Stimulated activated CD4-positive, alpha-beta T cell treated with anti-CD3 and anti-CD28 coated beads, Interleukin-2, amount 100 ng/mL, for 24 hours (primary cell): Measurements from ENCODE around the gene HGFAC.
"Not testable (repeated sequence)": the region's sequence is repeated elsewhere in the genome, so short reads cannot be mapped to it uniquely, and the experiment has no call there.

Experiments
- DNase-seq, 2 donors: peaks; one replicate each; pipeline ENCODE4 v3.0.0-alpha.2; 2020

HGFAC gene

DNA sequence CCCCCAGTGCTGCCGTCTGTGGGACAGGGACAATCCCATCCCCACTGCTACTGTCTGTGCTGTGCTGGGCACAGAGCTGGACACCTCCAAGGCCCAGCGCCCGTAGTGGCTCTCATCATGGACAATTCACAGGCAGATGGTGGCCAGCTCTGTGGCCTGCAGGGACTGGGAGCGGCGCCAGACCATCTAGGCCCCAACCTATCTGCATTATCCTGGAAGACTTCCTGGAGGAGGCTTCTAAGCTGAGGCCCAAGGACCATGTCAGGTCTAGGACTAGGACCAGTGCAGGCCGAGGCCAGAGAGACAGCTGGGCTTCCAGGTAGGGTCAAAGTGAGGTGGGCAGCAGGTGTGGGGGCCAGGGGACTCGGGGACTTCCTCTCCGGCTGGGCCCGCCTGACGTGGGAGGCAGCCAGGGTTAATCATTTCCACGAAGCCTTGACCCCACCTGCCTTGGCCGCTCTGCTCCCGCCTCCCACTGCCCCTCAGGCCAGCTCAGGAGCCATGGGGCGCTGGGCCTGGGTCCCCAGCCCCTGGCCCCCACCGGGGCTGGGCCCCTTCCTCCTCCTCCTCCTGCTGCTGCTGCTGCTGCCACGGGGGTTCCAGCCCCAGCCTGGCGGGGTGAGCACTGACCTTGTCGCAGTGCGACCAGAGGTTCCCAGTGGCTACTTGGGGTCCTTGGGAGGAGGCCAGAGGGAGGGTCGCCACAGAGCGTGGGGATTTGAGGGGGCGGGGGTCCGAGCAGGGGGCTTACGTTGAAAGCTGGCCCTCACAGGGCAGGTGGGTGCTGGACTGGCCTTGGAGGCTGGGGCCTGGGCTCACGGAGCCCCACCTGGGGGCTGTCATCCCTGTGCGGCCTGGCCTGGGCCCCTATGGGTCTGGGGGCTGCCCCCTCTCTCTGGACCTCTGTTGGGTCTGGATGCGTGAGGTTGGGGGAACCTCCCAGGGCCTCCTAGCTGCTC, at the start of gene HGFAC:
HGFAC (plus strand) TSS at position 468 of the 959 bp plus-strand sequence; CDS start at position 502, 34 bp downstream.
- DNase-seq, result no peak

DNA sequence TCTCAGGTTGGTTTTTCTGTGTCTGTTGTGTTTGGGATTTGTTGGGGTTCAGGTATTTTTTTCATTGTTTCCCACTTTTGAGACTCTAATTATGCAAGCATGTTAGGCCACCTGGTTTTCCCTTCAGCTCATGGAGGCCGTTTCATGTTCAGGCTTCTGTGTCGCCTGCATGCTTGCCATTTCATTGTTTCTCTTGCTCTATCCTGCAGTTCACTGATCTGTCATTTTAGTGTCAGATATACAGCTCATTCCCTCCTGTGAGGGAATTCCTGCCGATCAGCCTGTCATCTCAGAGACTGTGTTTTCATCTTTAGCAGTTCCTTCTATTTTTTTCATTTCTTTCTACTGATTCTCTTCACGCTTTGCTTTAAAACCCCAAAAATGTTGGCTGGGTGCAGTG, 49.4 kb upstream of the HGFAC start:
- no peak for DNase-seq

DNA sequence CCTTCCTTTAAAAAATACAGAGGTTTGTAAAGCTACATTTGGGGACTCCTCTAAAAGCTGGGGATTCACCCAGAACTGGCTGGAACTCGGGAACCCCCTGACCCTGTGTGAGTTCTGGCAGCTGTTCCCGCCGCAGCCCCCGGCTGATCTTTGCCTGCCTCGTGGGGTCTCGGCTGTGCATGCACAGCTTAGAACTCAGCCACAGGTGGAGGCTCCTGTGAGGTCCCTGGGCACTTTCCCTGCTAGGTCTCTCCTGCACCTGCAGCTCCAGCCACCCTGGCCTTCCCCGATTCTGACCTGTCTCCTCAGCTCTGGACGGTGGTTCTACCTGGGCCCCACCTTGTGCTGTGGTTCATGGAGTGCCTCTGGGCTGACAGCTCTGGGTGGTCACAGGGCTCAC, 48.6 kb upstream of the HGFAC start:
- no peak for DNase-seq

DNA sequence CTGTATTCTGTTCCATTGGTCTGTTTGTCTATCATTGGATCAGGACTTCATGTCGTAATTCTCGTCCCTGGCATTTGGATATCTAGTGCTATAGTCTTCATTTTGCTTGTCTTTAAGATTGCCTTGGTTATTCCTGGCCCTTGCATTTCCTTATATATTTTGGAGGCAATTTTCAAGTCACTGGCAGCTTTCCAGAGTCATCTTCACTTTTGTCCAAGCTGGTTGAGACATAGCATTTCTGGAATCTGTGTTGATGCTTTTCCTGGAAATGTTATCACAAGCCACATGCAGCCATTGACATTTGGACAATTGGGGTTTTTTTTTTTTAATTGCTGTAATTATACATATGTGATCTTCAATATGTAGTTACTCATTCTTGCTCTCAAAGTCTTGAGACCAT, 45.2 kb upstream of the HGFAC start:
- no peak for DNase-seq

DNA sequence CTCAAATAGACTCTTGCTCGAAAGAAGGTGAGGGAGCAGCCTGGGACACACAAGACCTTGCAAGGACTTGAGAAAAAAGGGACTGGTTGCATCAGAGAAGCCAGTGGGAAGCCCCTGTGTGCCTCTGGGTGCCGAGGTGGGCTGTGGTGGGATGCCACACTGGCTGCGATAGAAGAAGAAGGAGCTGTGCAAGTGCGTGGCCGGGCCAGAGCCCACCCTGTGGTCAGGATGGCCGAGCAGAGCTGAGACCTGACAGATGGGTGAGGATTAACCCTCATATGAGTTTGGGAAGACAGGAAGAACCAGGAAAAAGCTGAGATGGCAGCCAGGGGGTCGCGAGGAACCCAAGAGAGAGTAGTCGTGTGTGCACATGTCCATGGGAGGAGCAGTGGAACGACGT, 44.6 kb upstream of the HGFAC start:
- no peak for DNase-seq

DNA sequence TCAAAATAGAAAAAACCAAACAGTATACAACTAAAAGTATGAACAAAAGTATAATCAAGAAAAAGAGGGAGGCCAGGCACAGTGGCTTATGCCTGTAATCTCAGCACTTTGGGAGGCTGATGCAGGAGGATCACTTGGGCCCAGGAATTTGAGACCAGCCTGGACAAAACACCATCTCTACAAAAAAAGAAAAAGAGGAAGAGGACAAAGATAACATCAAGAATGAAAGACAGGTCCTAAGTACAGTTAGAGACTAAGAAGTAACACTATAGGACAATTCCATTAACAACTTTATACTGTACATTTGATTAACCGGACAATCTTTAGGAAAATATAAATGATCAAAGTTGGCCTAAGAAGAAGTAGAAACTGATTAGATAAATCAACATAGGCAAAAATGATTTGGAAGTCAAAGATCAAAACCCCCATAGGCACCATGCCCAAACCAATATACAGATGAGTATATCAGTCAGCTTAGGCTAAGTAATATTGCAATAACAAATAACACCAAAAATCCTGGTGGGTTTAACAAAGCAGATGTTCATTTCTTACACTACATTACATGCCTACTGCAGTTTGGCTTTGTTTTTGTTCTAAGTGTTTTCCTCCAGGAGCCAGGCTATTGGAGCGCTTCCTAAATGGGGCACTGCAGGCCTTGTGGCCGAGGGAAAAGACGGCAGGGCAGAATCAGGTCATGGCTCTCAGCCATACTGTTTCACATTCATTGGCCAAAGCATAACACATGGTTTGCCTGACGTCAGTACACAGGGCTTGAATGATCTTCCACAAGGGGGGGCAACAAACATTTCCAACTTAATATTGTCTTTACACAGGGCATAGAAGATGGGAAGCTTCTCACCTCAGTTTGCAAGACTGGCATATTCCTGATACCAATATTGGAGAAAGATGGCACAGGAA, 42.2 kb upstream of the HGFAC start:
- no peak for DNase-seq

DNA sequence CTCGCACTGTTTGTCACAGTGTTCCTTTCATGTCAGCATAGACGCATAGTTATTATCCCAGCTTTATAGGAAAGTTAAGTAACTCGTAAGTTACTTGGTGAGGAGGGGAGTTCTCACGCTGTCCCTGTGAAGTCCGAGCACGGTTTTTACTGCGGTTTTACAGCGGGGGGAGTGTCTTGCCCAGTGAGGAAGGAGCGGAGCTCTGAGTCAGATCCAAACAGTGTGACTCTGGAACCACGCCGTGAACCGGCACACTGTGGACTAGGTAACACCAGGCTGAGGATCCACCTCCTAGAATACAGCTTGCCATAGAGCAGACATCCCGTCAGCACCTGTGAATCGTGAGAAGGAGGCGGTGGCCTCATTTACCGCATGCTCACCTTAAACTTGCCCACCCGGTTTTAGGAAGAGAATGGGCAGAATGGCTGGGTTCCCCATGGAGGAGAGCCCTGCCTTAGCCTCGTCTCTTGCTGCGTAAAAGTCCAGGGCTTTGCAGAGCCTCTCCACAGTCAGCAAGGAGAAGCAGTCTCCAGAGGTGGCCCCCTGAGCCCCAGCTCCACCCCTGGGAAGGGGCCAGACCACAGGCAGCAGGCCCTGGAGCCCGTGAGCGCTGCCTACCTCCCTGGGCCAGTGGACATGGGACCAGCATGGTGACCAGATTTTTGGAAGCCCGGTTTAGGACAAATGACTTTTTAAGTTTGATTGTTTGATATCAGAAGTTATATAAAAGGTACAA, 40.2 kb upstream of the HGFAC start:
- no peak for DNase-seq

DNA sequence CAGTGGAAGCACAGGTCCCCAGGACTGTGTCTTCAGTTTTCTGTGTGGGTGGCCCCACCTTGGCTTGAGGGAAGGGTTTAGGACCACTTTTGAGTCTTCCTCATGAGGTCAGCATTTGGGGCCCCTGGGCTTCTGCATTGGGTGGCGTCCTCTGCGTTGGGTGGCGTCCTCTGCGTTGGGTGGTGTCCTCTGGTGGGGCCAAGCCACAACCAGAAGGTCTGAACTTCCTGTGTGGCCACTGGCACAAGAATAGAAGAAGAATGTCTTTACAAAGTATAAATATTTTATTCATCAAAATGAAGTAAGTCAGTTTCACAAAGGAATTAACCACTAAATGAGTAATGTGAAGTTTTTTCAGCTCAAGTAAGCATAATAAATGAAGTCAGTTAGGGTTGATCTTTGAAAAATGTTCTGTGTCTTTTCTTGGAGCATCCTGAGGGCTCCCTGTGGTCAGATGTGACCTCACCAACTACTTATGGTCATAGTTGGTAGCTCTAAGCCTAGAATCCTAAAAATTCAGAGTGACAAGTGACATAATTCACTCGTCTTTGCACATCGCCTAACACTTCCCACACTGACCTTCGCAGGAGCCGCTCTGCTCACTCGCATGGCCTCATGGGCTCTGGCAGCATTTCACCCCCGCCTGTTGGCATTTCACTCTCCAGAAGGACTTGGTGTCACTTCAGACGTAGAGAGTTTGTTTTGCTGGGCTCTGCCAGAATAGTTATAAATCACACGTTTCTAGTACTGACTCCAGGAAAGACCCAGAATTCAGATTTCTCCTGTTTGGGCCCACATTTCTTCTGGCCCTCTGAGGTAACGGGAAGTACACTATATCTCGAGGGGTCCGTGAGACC, 39.0 kb upstream of the HGFAC start:
- no peak for DNase-seq

DNA sequence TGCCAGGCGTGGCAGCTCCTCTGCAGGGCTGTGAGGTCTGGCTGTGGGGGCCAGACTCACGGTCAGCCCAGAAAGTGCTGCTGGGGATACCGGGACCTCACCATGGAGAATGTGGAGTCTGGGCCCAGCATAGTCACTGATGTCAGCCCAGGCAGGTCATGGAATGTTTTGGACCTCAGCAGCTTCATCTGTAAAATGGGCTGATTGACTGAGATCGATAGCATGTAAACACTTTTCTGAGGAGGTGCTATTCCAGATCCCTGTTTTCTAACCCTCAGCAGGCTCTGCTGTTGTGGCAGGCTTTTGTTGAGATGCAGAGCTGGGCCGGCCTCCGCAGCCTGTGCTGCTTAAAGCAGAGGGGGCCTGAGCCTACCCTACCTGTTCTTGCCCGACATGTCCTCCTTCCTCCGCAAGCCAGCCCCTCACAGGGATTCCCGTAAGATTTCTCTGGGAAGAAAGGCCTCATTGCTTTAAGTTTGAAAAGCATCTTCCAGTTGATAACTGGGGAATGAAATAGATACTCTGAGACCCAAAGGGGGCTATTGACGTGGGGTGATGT, 38.3 kb upstream of the HGFAC start:
- no peak for DNase-seq

DNA sequence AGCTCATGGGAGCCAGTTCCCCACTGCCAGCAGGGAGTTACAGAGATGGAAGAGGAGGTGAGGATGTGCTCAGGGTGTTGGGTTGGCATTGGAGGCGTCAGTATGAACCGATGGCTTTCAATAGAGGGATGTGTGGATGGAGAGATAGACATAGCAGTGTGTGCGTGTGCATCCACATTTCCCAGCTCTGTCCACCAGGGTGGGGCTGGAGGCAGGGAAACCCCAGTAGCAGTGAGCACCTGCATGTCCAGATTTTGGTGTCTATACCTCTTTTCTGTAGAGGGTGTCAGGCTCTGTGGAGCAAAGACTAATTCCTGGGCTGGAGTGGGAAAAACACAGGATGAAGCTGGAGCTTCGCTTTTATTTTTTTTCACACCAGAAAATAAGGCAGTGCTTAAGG, 37.2 kb upstream of the HGFAC start:
- DNase-seq, result no peak

DNA sequence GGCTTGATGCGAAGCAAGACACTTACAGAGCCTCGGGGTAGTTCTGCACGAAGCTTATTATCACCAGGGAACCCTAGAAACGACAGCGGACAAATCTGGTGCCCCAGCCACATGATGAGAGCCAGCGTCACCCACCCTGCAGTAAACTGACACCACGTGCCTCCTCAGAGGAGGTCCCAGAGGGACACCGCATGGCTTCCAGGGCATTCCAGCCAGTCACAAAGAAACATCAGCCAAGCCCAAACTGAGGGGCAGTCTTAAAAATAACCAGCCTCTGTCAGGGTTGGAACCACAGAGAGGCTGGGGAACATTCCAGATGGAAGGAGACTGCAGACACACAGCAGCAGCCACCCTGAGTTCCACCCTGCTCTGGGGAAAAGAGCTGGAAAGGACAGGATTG, 36.6 kb upstream of the HGFAC start:
- DNase-seq, result no peak

DNA sequence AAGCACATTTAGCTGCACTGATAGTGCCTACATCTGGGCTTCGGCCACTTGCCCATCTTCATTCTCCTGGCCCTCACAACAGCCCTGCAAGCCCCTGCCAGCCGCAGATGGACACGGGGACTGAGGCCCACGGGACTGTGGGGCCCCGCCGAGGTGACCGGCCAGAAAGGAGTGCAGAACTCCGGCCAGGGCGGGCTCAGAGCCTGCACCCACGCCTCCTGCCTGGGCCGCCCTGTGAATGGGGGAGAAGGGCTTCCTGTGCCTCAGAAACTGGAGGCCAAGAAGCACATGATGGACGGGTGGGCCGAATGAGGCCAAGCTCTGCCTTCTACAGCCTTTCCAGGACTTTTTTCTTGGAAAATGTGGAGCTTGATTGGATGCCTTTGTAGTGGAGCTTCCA, 35.7 kb upstream of the HGFAC start:
- no peak for DNase-seq

DNA sequence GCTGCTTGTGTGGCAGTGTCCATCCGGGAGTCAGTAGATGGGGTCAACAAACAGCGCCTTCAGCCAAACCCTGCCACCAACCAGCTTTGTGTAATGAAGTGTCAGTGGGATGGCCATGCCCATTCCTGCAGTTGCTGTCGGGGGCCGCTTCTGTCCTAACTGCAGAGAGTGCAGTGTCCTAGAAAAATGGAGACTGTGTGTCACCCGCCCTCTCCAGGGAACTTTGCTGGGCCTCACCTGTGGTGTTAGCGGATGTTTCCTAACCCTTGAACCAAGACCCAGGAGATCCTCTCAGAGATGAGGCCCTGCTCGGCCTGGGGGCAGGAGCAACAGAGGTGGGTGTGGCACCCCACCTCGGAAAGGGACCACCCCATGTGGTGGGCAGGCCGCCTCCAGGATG, 35.3 kb upstream of the HGFAC start:
- DNase-seq, result no peak

DNA sequence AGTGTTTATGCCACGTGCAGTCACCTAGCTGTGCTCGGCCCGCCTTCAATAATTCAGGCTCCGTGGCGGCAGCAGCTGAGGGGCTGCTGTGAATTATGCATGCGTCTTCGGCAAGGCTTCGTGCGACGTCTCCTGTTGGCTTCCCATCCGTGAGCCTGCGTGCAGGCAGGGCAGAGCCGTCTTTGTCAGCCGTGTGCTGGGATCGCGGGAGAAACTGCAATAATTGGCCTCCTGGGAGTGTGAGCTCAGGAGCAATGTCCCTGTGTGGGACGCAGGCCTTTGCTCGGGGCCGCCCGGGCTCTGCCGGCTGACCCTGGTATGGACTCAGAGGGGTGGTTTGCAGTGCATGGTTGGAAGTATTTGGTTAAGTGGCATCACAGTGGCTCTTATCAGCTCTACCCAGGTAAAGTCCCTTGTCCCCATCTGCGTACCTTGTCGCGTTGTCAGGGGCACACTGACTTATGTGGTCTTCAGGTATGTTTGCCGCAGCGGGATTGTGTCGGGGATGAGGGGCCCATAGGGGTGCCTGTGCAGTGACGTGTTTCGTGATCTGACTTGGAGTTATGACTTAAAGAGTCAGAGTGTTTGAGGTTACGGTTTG, 34.5 kb upstream of the HGFAC start:
- no peak for DNase-seq

DNA sequence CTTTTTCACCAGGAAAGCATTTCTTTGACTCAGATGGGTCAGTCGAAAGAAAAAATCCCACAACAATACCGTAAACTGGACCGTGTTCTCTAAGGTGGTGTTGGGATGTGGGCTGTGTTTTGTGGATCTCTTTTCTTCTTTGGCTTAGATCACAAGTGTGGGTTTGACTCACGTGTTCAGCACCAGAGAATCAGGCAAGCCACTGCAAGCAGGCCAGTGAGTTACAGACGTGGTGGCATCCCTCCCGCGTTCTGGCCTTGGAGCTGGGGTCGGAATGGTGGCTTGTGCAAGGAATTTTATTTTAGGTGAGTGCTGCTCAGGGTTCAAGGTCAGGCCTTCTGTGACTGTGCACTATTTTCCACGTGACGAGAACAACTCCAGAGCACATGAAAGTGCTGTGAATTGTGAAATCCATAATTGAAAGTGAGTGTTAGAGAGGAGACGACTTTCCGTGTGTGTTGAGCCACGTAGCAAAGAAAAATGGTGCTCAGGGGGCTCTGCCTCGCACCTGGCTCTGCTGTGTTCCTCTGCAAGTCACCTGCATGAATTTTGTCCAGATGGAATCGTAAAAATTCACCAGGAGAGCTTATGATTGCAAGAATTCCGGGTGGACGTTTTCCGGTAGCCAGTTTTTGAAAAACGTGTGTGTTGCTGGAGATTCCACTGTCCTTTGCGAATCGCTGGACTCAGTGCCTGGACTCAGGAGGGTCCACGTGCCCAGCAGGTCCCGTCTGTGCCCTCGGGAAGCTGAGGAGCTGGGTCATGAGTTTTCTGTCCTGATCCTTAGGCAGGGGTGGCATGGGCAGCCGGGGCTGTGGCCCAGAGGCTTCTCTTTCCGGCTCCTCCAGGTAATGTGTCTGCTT, 33.6 kb upstream of the HGFAC start:
- no peak for DNase-seq

DNA sequence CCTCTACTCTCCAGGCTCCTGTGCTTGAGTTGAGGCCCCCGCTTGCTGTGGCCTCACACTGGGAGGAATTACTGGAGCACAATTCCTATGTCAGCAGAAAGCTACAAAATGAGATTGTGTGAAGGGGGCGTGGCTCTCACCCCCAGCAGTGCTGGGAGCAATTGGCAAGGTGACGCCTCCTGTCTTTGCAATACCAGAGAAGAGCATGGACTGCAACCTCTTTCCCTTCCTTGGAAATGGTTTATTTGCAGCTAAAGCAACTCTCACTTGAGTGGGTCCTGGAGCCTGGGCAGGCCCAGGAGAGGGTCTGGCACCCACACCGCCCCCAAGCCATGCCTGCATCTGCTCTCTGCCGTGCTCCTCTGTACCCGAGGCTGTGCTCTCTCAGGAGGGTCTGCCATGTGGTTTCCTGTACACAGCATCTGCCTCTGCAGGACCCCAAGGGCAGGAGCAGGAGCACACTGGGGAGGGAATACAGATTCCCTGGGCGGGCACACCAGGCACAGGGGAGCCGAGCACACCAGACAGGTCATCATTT, 32.9 kb upstream of the HGFAC start:
- DNase-seq, result no peak

DNA sequence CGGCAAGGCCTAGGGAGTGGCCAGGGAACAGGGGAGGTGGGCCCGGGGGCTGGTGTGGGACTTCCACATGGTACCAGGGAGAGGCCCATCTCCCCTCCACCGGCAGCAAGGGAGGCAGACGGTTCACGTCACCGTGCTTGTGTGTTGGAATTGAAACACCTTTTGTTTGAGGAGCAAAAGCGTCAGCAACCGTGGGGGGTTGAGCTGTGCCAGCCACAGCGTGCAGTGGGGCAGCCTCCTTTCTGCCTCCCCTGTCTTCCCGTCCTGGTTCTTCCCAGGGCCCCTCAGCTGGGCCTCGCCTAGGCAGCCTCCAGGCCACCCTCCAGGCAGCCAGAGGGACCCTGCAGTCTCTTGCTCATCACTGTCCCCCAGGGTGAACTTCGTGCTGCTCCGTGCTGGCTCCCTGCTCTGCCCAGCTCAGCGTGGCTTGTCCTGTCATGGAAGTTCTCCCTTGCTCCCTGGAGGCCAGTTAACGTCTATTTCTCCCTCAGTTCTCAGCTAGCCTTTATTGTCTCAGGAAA, 32.1 kb upstream of the HGFAC start:
- DNase-seq, result no peak

DNA sequence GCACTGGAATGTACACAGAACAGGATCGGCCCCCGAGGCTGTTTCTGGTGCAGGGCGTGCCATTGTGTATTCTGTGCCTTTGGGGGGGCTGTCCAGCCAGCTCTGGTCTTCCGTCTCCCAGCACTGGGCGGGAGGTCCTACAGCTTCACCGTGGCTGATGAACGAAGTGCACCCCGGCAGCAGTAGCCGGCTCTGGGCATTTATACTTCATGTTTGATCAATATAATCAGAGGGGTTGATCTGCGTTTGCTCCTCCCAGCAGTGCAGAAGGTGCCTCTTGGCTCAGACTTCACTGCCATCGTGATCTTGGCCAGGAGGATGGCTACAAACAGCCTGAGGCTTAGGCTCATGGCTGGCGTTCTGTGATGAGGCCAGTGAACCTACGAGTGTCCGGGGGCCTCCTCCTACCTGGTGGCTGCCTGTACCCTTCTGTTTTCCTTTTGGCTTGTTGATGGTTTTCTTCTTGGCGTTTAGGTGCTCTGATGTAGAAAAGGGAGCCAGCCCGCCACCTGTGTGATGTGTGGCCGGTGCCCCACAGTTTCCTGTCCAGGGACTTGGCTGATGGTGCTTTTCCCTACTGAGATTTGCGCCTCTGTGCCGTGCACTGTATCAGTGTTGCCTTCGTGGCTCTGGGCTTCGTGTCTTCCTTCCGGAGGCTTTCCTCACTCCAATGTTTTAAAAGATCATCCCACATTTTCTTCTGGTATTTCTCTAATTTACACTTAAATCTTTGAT, 31.2 kb upstream of the HGFAC start:
- DNase-seq, result no peak

DNA sequence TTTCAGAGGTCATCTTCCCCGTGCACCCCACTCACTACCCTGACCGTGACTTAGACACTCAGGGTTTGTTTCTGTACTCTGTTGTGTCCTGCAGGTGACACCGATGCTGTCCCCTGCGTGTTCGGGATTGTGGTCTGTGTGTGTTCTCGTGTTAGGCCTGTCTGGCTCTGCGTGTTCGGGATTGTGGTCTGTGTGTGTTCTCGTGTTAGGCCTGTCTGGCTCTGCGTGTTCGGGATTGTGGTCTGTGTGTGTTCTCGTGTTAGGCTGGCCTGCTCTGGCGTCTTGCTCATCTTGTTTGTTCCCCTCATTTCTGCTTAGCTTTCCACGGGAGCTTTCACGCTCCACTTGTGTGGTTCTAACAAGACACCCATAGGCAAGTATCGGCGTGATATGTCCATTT, 30.6 kb upstream of the HGFAC start:
- not testable (repeated sequence) for DNase-seq
